Psoas muscle (tissue), 8 donors: ENCODE results near the gene PDK1. TPM values are rescaled to one million over a fixed set of nuclear protein-coding genes. Genes with fewer than 3 reads are reported as not detected.

Experiments
- ATAC-seq, 4 donors: fragments of 200-7000 bp; cut with Tn5 transposase; one replicate each; pipeline ENCODE4 v1.9.1; 2020; ENCODE audit warnings: moderate library complexity in 3 of 4, mild to moderate bottlenecking in 2 of 4
- DNase-seq, 2 donors: peaks; one replicate each; pipeline ENCODE4 v3.0.0-alpha.2; 2020
- H3K27ac ChIP-seq: fragments of 200-600 bp; one replicate; pipeline ENCODE4 v1.8.0; 2022
- H3K27me3 ChIP-seq, 3 donors: fragments of 200-600 bp in 1 of 3; one replicate each; pipeline versions ENCODE4 v1.6.1 to v1.8.0; 2013 to 2022; ENCODE audit warnings: low read length in 2 of 3, mild to moderate bottlenecking in 2 of 3, moderate library complexity in 1 of 3; ENCODE audit not compliant: insufficient read depth in 3 of 3
- H3K36me3 ChIP-seq, 2 donors: fragments of 200-600 bp in 1 of 2; one replicate each; pipeline versions ENCODE4 v1.6.1 to v1.8.0; 2013 to 2022; ENCODE audit warnings: low read depth in 1 of 2, mild to moderate bottlenecking in 1 of 2, moderate library complexity in 1 of 2; ENCODE audit not compliant: insufficient read depth in 1 of 2
- H3K4me1 ChIP-seq: fragments of 200-600 bp; one replicate; pipeline ENCODE4 v1.8.0; 2022
- H3K4me3 ChIP-seq: fragments of 200-600 bp; one replicate; pipeline ENCODE4 v1.8.0; 2022; ENCODE audit warnings: mild to moderate bottlenecking
- H3K9me3 ChIP-seq: fragments of 200-600 bp; one replicate; pipeline ENCODE4 v1.8.0; 2022
- CTCF ChIP-seq: fragments of 200-600 bp; IDR thresholded peaks from one replicate; pipeline ENCODE4 v1.8.0; 2022; ENCODE audit warnings: antibody characterized with exemption
- WGBS, 3 donors: extraction: QIAGEN DNeasy Blood & Tissue Kit; methylation state at CpG; one replicate each; pipeline versions ENCODE4 v1.1.6 to v1.1.7; 2013; 5-methylcytosine and 5-hydroxymethylcytosine counted together
- intact Hi-C, 2 donors: fragments of 100-400 bp; cut with DNase I; formaldehyde crosslinking; loops; one replicate each; pipeline versions ENCODE4 v1.11.0 to v1.14.2; 2022
- polyA plus RNA-seq, 3 donors: library from polyadenylated mRNA; stranded (reverse); fragments of 200-250 nt; gene quantifications; one replicate each; pipeline ENCODE4 v1.2.3, GENCODE V29; 2013
- total RNA-seq, 4 donors: library from RNA; stranded (reverse); fragmentation: NEBNext Ultra II Directional in 2 of 4; extraction: Animal tissue kit (Norgen Biotek cat#: 25700) in 2 of 4; gene quantifications; one replicate each; pipeline versions ENCODE4 v1.2.1 to v1.2.4, GENCODE V29; 2021 to 2023
- donor health status: healthy with polysubstance abuse.
- donor health status: DM: no; HTN: no; CAD: no; lungs with moderate emphysema.
- donor health status: Bipolar disorder and iron deficiency.
- donor health status: healthy.
- donor health status: DM: yes; HTN: yes; CAD: no.
- donor health status: DM: no; HTN: no; CAD: no.
- donor health status: DM: no; HTN: no; CAD: no.
- donor health status: DM: yes; HTN: yes; CAD: no.

PDK1 gene
- total and polyA plus RNA-seq, 7 donors = 3.3 to 20.4 (median 9.8) TPM

GRCh38 chr2:172512810-172513523 lies 42.9 kb upstream of the PDK1 start:
- 87 to 92% (median 87%) methylated on average over 5 of the region's 5 CpGs for WGBS, 3 donors
- intact Hi-C loops = no loop called here
- TF ChIP-seq CTCF = no peak
- Histone ChIP-seq H3K9me3 (peaks cover 16% of the 10 kb centered on the region), H3K27me3 (no peaks in the 10 kb centered on the region), H3K36me3 (no peaks in the 10 kb centered on the region), H3K4me3 (no peak overlapping the region), H3K4me1 (no peaks in the 10 kb centered on the region), H3K27ac (no peak overlapping the region)
- DNase-seq = no peak
- ATAC-seq = no peak

- Histone ChIP-seq H3K36me3 (no peaks in the 10 kb centered on the region), H3K9me3 (peaks cover 16% of the 10 kb centered on the region), H3K4me1 (no peaks in the 10 kb centered on the region), H3K27me3 (no peaks in the 10 kb centered on the region), H3K27ac (no peak overlapping the region), H3K4me3 (no peak overlapping the region)
- intact Hi-C loops = no loop called here
- no peak for TF ChIP-seq CTCF
- DNase-seq (no peak), ATAC-seq (no peak)
- 93 to 99% (median 97%) methylated on average over 6 of the region's 6 CpGs for WGBS, 3 donors
Observed at GRCh38 chr2:172513524-172513900, 42.4 kb upstream of the PDK1 start.

- WGBS, 3 donors = 73 to 87% (median 85%) methylated on average over 15 of the region's 15 CpGs
- Histone ChIP-seq H3K9me3 (peaks cover 16% of the 10 kb centered on the region), H3K27me3 (no peaks in the 10 kb centered on the region), H3K4me3 (no peak overlapping the region), H3K4me1 (no peaks in the 10 kb centered on the region), H3K27ac (no peak overlapping the region), H3K36me3 (no peaks in the 10 kb centered on the region)
- ATAC-seq = no peak
- DNase-seq = no peak
- intact Hi-C loops = no loop called here
- no peak for TF ChIP-seq CTCF
Observed at GRCh38 chr2:172513935-172514586, 41.8 kb upstream of the PDK1 start.

DNA sequence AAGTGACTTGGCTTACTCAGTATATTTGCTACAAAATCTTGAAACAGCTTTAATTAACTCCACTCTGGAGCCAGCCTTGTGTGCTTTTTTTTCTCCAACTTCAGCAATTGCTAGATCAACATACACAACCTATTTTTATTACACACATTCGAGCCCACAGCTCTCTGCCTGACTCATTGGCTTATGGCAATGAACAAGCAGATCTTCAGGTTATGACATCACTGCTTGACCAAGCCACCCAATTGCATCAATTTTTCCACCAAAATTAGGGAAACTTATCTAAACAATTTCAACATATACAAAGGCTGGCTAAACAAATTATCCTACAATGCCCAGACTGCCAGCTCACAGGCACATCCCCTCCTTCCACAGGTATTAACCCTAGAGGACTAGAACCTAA lies 39.6 kb upstream of the PDK1 start:
- no peaks in the 10 kb centered on the region for H3K36me3 ChIP-seq
- peaks cover 16% of the 10 kb centered on the region for H3K9me3 ChIP-seq
- WGBS, 3 donors = 69 to 71% (median 70%) methylated on average over 1 of the region's 1 CpG
- intact Hi-C loops = no loop called here
- ATAC-seq (no peak), DNase-seq (no peak)
- no peak for TF ChIP-seq CTCF
- H3K4me1 ChIP-seq = no peaks in the 10 kb centered on the region
- H3K27me3 ChIP-seq = no peaks in the 10 kb centered on the region
- no peak overlapping the region for H3K4me3 ChIP-seq
- no peak overlapping the region for H3K27ac ChIP-seq
